ENCODE measurements around the gene TMEM170B.

GRCh38 chr6:11618533-11618932 lies 81.0 kb downstream of the TMEM170B start:
- no peak for TF ChIP-seq POLR2A (IDR thresholded peaks at IDR 0.05)
- TF ChIP-seq, protein P1, sequence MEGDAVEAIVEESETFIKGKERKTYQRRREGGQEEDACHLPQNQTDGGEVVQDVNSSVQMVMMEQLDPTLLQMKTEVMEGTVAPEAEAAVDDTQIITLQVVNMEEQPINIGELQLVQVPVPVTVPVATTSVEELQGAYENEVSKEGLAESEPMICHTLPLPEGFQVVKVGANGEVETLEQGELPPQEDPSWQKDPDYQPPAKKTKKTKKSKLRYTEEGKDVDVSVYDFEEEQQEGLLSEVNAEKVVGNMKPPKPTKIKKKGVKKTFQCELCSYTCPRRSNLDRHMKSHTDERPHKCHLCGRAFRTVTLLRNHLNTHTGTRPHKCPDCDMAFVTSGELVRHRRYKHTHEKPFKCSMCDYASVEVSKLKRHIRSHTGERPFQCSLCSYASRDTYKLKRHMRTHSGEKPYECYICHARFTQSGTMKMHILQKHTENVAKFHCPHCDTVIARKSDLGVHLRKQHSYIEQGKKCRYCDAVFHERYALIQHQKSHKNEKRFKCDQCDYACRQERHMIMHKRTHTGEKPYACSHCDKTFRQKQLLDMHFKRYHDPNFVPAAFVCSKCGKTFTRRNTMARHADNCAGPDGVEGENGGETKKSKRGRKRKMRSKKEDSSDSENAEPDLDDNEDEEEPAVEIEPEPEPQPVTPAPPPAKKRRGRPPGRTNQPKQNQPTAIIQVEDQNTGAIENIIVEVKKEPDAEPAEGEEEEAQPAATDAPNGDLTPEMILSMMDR (IDR thresholded peaks at IDR 0.05): no peak

Data from uterus (tissue), 2 donors.